HG03469 (cell line): ENCODE measurements around the gene PHPT1.

ENCODE experiments used
- ATAC-seq: cut with Tn5 transposase; IDR thresholded peaks from one replicate; pipeline ENCODE4 v1.9.1; 2021; ENCODE audit warnings: mild to moderate bottlenecking, moderate library complexity, moderate number of reproducible peaks; ENCODE audit not compliant: unreplicated experiment

PHPT1 gene

GRCh38 chr9:136846376-136847087, 2.7 kb upstream of the PHPT1 start:
- no peak for ATAC-seq

GRCh38 chr9:136847088-136847825, 2.0 kb upstream of the PHPT1 start:
- ATAC-seq: no peak

GRCh38 chr9:136847826-136848392, 1.3 kb upstream of the PHPT1 start:
- ATAC-seq: no peak

- no peak for ATAC-seq
Measured at GRCh38 chr9:136848393-136849037, 694 bp upstream of the PHPT1 start.

GRCh38 chr9:136849960-136850865, 1.0 kb downstream of the PHPT1 start:
- ATAC-seq: no peak

GRCh38 chr9:136850866-136851775, 1.9 kb downstream of the PHPT1 start:
- ATAC-seq: no peak

- no peak for ATAC-seq
Measured at GRCh38 chr9:136851941-136852663, 2.9 kb downstream of the PHPT1 start, which contains the start of gene MAMDC4. MAMDC4 (plus strand) TSS chr9:136852346; CDS start chr9:136852417, 71 bp downstream.

- ATAC-seq: no peak
Measured at GRCh38 chr9:136852664-136853595, 3.7 kb downstream of the PHPT1 start.

GRCh38 chr9:136853596-136854112, 4.4 kb downstream of the PHPT1 start:
- ATAC-seq: no peak

GRCh38 chr9:136854113-136854841, 5.1 kb downstream of the PHPT1 start:
- no peak for ATAC-seq

GRCh38 chr9:136854842-136855460, 5.7 kb downstream of the PHPT1 start:
- no peak for ATAC-seq

GRCh38 chr9:136855461-136856078, 6.4 kb downstream of the PHPT1 start:
- no peak for ATAC-seq

- ATAC-seq: no peak
Measured at GRCh38 chr9:136856079-136856476, 6.9 kb downstream of the PHPT1 start.

GRCh38 chr9:136856541-136857141, 7.4 kb downstream of the PHPT1 start:
- no peak for ATAC-seq

- ATAC-seq: no peak
Measured at GRCh38 chr9:136857166-136857565, 8.0 kb downstream of the PHPT1 start.
